Ishikawa (cell line): Measurements from ENCODE around the gene DDX4.

Experiments used
- EP300 ChIP-seq: IDR thresholded peaks from 2 replicates; pipeline ENCODE4 v1.6.1; 2012; ENCODE audit warnings: borderline replicate concordance
- FOXM1 ChIP-seq: IDR thresholded peaks from 2 replicates; pipeline ENCODE4 v1.6.1; 2012; ENCODE audit warnings: low read depth, borderline replicate concordance
- YY1 ChIP-seq: IDR thresholded peaks from 2 replicates; pipeline ENCODE4 v1.6.1; 2012; ENCODE audit warnings: low read depth
- TF ChIP-seq, protein P1 (sequence below): IDR thresholded peaks from 2 replicates; pipeline ENCODE4 v1.6.1; 2012

GRCh38 chr5:55731848-55732247 lies 6.0 kb upstream of the DDX4 start:
- TF ChIP-seq EP300 (no peak), FOXM1 (no peak), YY1 (no peak)
- TF ChIP-seq, protein P1, sequence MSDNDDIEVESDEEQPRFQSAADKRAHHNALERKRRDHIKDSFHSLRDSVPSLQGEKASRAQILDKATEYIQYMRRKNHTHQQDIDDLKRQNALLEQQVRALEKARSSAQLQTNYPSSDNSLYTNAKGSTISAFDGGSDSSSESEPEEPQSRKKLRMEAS: no peak
